Liver (tissue), 9 donors: Measurements from ENCODE around the gene CLCN7. TPM values are rescaled to one million over a fixed set of nuclear protein-coding genes. Genes with fewer than 3 reads are reported as not detected.
A peak's percentile ranks its signal among the peaks of the same experiment; 100 is the strongest.

Source experiments
- DNase-seq: peaks from one replicate; pipeline ENCODE4 v3.0.0-alpha.2; 2017; ENCODE audit warnings: low spot score
- H3K27ac ChIP-seq, 2 donors: one replicate each; pipeline ENCODE4 v1.7.0; 2013; ENCODE audit warnings: inconsistent platforms in 2 of 2, low read length in 2 of 2, control low read depth in 1 of 2, low read depth in 1 of 2, mild to moderate bottlenecking in 1 of 2
- H3K27me3 ChIP-seq, 4 donors: one replicate each; pipeline versions ENCODE4 v1.6.1 to v1.7.0; 2013; ENCODE audit warnings: low read length in 3 of 4, inconsistent platforms in 1 of 4, mild to moderate bottlenecking in 1 of 4, moderate library complexity in 1 of 4; ENCODE audit not compliant: control insufficient read depth in 4 of 4, insufficient read depth in 4 of 4
- H3K36me3 ChIP-seq, 4 donors: one replicate each; pipeline versions ENCODE4 v1.6.1 to v1.7.0; 2013; ENCODE audit warnings: low read length in 3 of 4, mild to moderate bottlenecking in 3 of 4, low read depth in 1 of 4, moderate library complexity in 1 of 4; ENCODE audit not compliant: control insufficient read depth in 4 of 4, insufficient read depth in 3 of 4
- H3K4me1 ChIP-seq, 4 donors: one replicate each; pipeline versions ENCODE4 v1.6.1 to v1.7.0; 2013; ENCODE audit warnings: low read length in 3 of 4, mild to moderate bottlenecking in 3 of 4, moderate library complexity in 1 of 4; ENCODE audit not compliant: control insufficient read depth in 4 of 4, insufficient read depth in 4 of 4
- H3K4me3 ChIP-seq, 3 donors: one replicate each; pipeline versions ENCODE4 v1.6.1 to v1.7.0; 2013; ENCODE audit warnings: low read length in 3 of 3, control low read depth in 1 of 3, low read depth in 1 of 3, mild to moderate bottlenecking in 1 of 3
- H3K9ac ChIP-seq, 2 donors: one replicate each; pipeline ENCODE4 v1.7.0; 2013; ENCODE audit warnings: low read length in 2 of 2, mild to moderate bottlenecking in 2 of 2, moderate library complexity in 2 of 2, control low read depth in 1 of 2, low read depth in 1 of 2
- H3K9me3 ChIP-seq, 4 donors: one replicate each; pipeline versions ENCODE4 v1.6.1 to v1.7.0; 2013; ENCODE audit warnings: low read length in 3 of 4; ENCODE audit not compliant: control insufficient read depth in 4 of 4
- ATF3 ChIP-seq: IDR thresholded peaks from 2 replicates; pipeline ENCODE4 v1.6.1; 2016; ENCODE audit warnings: antibody characterized with exemption
- EGR1 ChIP-seq, 2 donors: IDR thresholded peaks; 2 replicates each; pipeline ENCODE4 v1.6.1; 2016 to 2018; ENCODE audit warnings: antibody characterized with exemption in 2 of 2, low read depth in 2 of 2
- FOXA2 ChIP-seq: IDR thresholded peaks from 2 replicates; pipeline ENCODE4 v1.6.1; 2016; ENCODE audit warnings: antibody characterized with exemption
- HNF4A ChIP-seq, 2 donors: conservative IDR thresholded peaks; 2 replicates each; pipeline ENCODE4 v1.6.1; 2016; ENCODE audit warnings: antibody characterized with exemption in 2 of 2, mild to moderate bottlenecking in 2 of 2
- HNF4G ChIP-seq: IDR thresholded peaks from 2 replicates; pipeline ENCODE4 v1.6.1; 2016; ENCODE audit warnings: antibody characterized with exemption
- JUND ChIP-seq, 2 donors: IDR thresholded peaks; 2 replicates each; pipeline ENCODE4 v1.6.1; 2016; ENCODE audit warnings: antibody characterized with exemption in 2 of 2
- MAX ChIP-seq: IDR thresholded peaks from 2 replicates; pipeline ENCODE4 v1.6.1; 2016; ENCODE audit warnings: antibody characterized with exemption
- NR2F2 ChIP-seq: IDR thresholded peaks from 2 replicates; pipeline ENCODE4 v1.6.1; 2016; ENCODE audit warnings: antibody characterized with exemption
- RAD21 ChIP-seq, 2 donors: IDR thresholded peaks; 2 replicates each; pipeline ENCODE4 v1.6.1; 2016; ENCODE audit warnings: antibody characterized with exemption in 2 of 2, mild to moderate bottlenecking in 2 of 2
- SP1 ChIP-seq: IDR thresholded peaks from 2 replicates; pipeline ENCODE4 v1.6.1; 2018; ENCODE audit warnings: antibody characterized with exemption, mild to moderate bottlenecking
- TAF1 ChIP-seq: conservative IDR thresholded peaks from 2 replicates; pipeline ENCODE4 v1.6.1; 2016; ENCODE audit warnings: antibody characterized with exemption, mild to moderate bottlenecking
- WGBS: extraction: QIAGEN DNeasy Blood & Tissue Kit; methylation state at CpG from one replicate; pipeline ENCODE4 v1.1.7; 2013; 5-methylcytosine and 5-hydroxymethylcytosine counted together
- polyA plus RNA-seq, 2 donors: library from polyadenylated mRNA; stranded (reverse) in 1 of 2; unstranded in 1 of 2; fragments of 200-250 nt in 1 of 2; fragments of >200 nt in 1 of 2; fragmentation: Nextera tagmentation in 1 of 2; extraction: Ambion mirVana in 1 of 2; gene quantifications; one replicate each; pipeline versions ENCODE4 v1.2.1 to v1.2.3, GENCODE V29; 2013 to 2015
- total RNA-seq, 2 donors: library from RNA; depleted of rRNA; stranded (reverse); fragments of >200 nt; gene quantifications; one replicate each; pipeline ENCODE4 v1.2.3, GENCODE V29; 2014
- TF ChIP-seq, protein P1 (sequence below): fragments of 150-350 bp; IDR thresholded peaks from 2 replicates; pipeline ENCODE4 v1.5.1; 2017; ENCODE audit warnings: improper control_type of control experiment, low read depth, low read length; ENCODE audit not compliant: missing input control
- donor health status: healthy.
- donor health status: healthy.
- donor health status: healthy.
- donor health status: healthy.
- donor health status: healthy.

The CLCN7 gene
- total and polyA plus RNA-seq, 4 donors, result 13.9 to 36.2 (median 30.2) TPM

DNA sequence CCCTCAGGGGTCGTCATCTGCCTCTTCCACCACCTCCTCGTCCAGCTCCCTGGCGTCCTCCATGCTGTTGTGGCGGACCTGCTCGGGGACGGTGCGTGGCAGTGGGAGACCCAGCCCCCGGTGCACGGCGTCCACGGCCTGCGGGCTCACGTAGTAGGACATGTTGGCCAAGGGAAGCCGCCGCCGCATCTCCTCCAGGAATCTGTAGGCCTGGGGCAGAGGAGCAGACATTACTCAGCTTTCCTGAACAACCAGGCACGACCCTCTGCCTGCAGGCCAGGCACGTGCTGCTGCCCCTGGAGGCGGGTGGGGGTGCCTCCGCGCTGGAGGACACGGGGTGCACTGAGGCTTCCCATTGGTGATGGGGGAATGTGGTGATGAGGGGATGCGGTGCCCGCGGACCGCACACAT is 36.1 kb upstream of the CLCN7 start:
- no peak for DNase-seq
- no peak overlapping the region for H3K4me3 ChIP-seq
- 94% methylated on average over 26 of the region's 26 CpGs for WGBS

GRCh38 chr16:1510272-1510671 is 35.4 kb upstream of the CLCN7 start:
- Histone ChIP-seq H3K27ac (peak overlapping the region in 1 of 2 donors; percentile 7), H3K27me3 (no peaks in the 10 kb centered on the region), H3K9me3 (peaks cover 0 to 3% (median 0%) of the 10 kb centered on the region in 4 donors), H3K9ac (no peak overlapping the region), H3K4me3 (no peak overlapping the region), H3K4me1 (peaks cover 0 to 4% (median under 1%) of the 10 kb centered on the region in 4 donors), H3K36me3 (peaks cover 0 to 22% (median 3%) of the 10 kb centered on the region in 4 donors)
- no peak for DNase-seq
- WGBS, result 86% methylated on average over 10 of the region's 10 CpGs
- no peak for TF ChIP-seq JUND (IDR thresholded peaks at IDR 0.05)
- TF ChIP-seq HNF4G, result no peak
- TF ChIP-seq RAD21 (IDR thresholded peaks at IDR 0.05), result no peak

More for the DNA sequence above, 36.1 kb upstream of the CLCN7 start:
- H3K27ac ChIP-seq, result no peak overlapping the region
- TF ChIP-seq, protein P1, sequence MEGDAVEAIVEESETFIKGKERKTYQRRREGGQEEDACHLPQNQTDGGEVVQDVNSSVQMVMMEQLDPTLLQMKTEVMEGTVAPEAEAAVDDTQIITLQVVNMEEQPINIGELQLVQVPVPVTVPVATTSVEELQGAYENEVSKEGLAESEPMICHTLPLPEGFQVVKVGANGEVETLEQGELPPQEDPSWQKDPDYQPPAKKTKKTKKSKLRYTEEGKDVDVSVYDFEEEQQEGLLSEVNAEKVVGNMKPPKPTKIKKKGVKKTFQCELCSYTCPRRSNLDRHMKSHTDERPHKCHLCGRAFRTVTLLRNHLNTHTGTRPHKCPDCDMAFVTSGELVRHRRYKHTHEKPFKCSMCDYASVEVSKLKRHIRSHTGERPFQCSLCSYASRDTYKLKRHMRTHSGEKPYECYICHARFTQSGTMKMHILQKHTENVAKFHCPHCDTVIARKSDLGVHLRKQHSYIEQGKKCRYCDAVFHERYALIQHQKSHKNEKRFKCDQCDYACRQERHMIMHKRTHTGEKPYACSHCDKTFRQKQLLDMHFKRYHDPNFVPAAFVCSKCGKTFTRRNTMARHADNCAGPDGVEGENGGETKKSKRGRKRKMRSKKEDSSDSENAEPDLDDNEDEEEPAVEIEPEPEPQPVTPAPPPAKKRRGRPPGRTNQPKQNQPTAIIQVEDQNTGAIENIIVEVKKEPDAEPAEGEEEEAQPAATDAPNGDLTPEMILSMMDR, result no peak
- no peak for TF ChIP-seq TAF1
- TF ChIP-seq SP1, result no peak
- TF ChIP-seq JUND (IDR thresholded peaks at IDR 0.05), result no peak
- TF ChIP-seq NR2F2, result no peak
- TF ChIP-seq FOXA2, result no peak
- H3K4me1 ChIP-seq, result peaks cover 0 to 4% (median under 1%) of the 10 kb centered on the region in 4 donors
- peaks cover 0 to 3% (median 0%) of the 10 kb centered on the region in 4 donors for H3K9me3 ChIP-seq
- H3K36me3 ChIP-seq, result peaks cover 0 to 20% (median 3%) of the 10 kb centered on the region in 4 donors
- H3K27me3 ChIP-seq, result no peaks in the 10 kb centered on the region
- no peak overlapping the region for H3K9ac ChIP-seq

DNA sequence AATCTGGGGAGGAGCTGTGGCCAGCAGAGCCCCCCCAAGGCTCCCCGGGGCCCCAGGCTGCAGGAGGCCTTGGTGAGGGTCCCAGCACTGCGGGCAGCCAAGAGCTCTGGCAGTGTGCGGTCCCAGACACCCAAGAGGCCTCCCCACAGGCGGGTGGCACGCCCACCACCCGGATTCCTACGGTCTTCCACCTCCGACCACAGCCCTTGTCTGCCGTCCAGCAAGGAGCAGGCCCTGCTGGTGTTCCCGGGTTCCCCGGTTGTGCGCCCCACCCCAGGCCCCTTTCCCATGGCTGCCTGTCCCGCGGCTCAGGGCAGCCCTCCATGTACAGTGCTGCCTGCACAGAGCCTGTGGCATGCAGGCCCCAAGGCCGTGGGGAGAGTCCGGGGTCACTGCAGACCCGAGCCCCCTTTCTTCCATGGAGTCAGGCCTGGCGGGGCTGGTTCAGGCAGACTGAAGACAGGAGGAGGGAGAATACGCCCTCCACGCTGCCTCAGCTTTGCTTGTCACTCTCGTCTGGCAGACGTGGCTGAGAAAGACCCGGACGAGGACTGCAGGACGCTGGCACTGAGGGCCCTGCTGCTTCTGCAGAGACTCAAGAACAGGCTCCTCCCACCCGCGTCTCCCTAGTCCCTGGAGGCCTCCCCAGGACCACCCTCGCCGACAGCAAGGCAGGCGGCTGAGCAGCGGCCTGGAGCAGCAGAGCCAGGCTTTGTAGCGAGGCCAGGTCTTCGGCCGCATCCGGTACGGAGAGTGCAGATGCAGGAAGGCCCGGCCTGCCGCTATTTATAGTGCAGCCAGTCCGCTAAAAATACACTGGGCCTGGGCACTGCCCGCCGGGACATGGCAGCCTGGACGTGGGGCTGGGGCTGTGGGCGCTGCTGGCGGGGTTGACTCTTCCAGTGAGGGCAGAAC is 34.7 kb upstream of the CLCN7 start:
- H3K9ac ChIP-seq, result no peak overlapping the region
- H3K36me3 ChIP-seq, result peaks cover 0 to 22% (median 3%) of the 10 kb centered on the region in 4 donors
- no peaks in the 10 kb centered on the region for H3K27me3 ChIP-seq
- peaks cover 0 to 4% (median under 1%) of the 10 kb centered on the region in 4 donors for H3K4me1 ChIP-seq
- peak overlapping the region in 1 of 2 donors; percentile 20 for H3K27ac ChIP-seq
- 82% methylated on average over 44 of the region's 44 CpGs for WGBS
- no peak for DNase-seq
- peak; percentile 39 for TF ChIP-seq SP1
- peak; percentile 43 for TF ChIP-seq NR2F2
- TF ChIP-seq HNF4G, result no peak
- no peak overlapping the region for H3K4me3 ChIP-seq
- peaks cover 0 to 3% (median 0%) of the 10 kb centered on the region in 4 donors for H3K9me3 ChIP-seq

DNA sequence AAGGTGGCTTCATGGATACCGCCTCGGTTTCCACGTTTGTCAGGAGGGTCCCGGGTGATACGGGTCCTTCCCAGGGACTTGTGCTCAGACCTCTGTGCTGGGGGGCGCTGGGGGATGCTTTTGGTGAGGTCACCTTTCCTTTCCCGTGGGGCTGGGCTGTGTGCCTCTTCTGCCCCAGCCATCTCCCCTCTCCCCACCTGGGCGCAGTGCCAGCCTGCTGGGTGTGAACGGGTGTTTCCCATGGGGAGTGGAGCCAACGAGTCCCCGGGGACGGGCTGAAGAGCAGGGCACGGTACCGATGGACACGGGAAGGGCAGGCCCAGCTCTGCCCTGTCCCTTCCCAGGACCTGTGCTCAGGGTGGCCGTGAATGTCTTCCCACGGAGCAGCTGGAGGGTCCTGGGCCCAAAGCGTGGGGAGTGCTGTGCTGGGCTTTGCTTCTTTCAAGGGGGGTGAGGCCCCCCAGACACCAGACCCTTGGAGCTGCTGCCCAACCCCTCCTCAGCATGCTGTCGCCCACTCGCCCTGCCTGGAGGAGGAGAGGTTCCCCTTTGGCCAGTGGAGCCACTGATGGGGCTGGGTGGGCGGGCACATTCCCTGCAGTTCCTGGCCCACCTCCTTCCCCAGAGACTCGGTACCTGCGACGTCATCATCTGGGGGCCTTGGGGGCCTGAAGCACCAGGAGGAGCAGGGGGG is 33.8 kb upstream of the CLCN7 start:
- TF ChIP-seq JUND (IDR thresholded peaks at IDR 0.05), result no peak
- no peak for TF ChIP-seq HNF4G
- no peak for TF ChIP-seq SP1
- TF ChIP-seq EGR1 (IDR thresholded peaks at IDR 0.05; ENCODE audit: low read depth in 2 of 2), result no peak
- no peak for TF ChIP-seq ATF3
- no peak for TF ChIP-seq HNF4A (conservative IDR thresholded peaks at IDR 0.05)
- TF ChIP-seq MAX, result no peak
- TF ChIP-seq NR2F2, result no peak
- no peak for TF ChIP-seq TAF1
- Histone ChIP-seq H3K4me3 (no peak overlapping the region), H3K4me1 (peaks cover 0 to 4% (median under 1%) of the 10 kb centered on the region in 4 donors), H3K27me3 (no peaks in the 10 kb centered on the region), H3K36me3 (peaks cover 0 to 22% (median 4%) of the 10 kb centered on the region in 4 donors), H3K9ac (no peak overlapping the region), H3K9me3 (no peaks in the 10 kb centered on the region), H3K27ac (no peak overlapping the region)
- WGBS, result 93% methylated on average over 24 of the region's 24 CpGs
- DNase-seq, result no peak
